ENCODE results near the gene MYO18B.
A peak's percentile ranks its signal among the peaks of the same experiment; 100 is the strongest.

MYO18B gene

GRCh38 chr22:26064048-26064447 is 322.1 kb downstream of the MYO18B start:
- DNase-seq = no peak

GRCh38 chr22:26065847-26066246 is 323.9 kb downstream of the MYO18B start:
- DNase-seq = no peak

- DNase-seq = peak; percentile 79 to 96 (median 84)
Measured at GRCh38 chr22:26066534-26066933, 324.5 kb downstream of the MYO18B start.

- no peak for DNase-seq
Measured at GRCh38 chr22:26068571-26068970, 326.6 kb downstream of the MYO18B start.

GRCh38 chr22:26072621-26073020 is 330.6 kb downstream of the MYO18B start:
- DNase-seq = no peak

GRCh38 chr22:26075251-26075650 is 333.3 kb downstream of the MYO18B start:
- DNase-seq = no peak

- no peak for DNase-seq
Measured at GRCh38 chr22:26079009-26079408, 337.0 kb downstream of the MYO18B start.

Measured in NCI-H1417 (cell line).